Parathyroid adenoma (tissue), 2 donors: Measurements from ENCODE around the gene NDUFB7.
"Not testable (repeated sequence)": the region's sequence is repeated elsewhere in the genome, so short reads cannot be mapped to it uniquely, and the experiment has no call there.

Experiments
- H2AFZ ChIP-seq: fragments of 300-600 bp; sonication (generic); one replicate; pipeline ENCODE4 v1.7.0; 2017; ENCODE audit warnings: antibody characterized with exemption, mild to moderate bottlenecking
- H3K27ac ChIP-seq: fragments of 300-600 bp; sonication (generic); one replicate; pipeline ENCODE4 v1.7.0; 2017
- H3K27me3 ChIP-seq: fragments of 300-600 bp; sonication (generic); one replicate; pipeline ENCODE4 v1.7.0; 2017; ENCODE audit warnings: low read length; ENCODE audit not compliant: control insufficient read depth, insufficient read depth
- H3K36me3 ChIP-seq: fragments of 300-600 bp; sonication (generic); one replicate; pipeline ENCODE4 v1.7.0; 2017; ENCODE audit warnings: low read length; ENCODE audit not compliant: control insufficient read depth, insufficient read depth
- H3K4me1 ChIP-seq: fragments of 300-600 bp; sonication (generic); one replicate; pipeline ENCODE4 v1.7.0; 2017; ENCODE audit warnings: control low read depth
- H3K4me2 ChIP-seq: fragments of 300-600 bp; sonication (generic); one replicate; pipeline ENCODE4 v1.7.0; 2017; ENCODE audit warnings: low read length
- H3K4me3 ChIP-seq: fragments of 300-600 bp; sonication (generic); one replicate; pipeline ENCODE4 v1.7.0; 2017; ENCODE audit warnings: low read depth, low read length
- H3K79me2 ChIP-seq: fragments of 300-600 bp; sonication (generic); one replicate; pipeline ENCODE4 v1.7.0; 2017; ENCODE audit warnings: control low read depth
- H3K9ac ChIP-seq: fragments of 300-600 bp; sonication (generic); one replicate; pipeline ENCODE4 v1.7.0; 2017; ENCODE audit warnings: mild to moderate bottlenecking
- H3K9me3 ChIP-seq: fragments of 300-600 bp; sonication (generic); one replicate; pipeline ENCODE4 v1.7.0; 2017; ENCODE audit warnings: low read length; ENCODE audit not compliant: control insufficient read depth
- CTCF ChIP-seq: fragments of 300-600 bp; sonication (generic); IDR thresholded peaks from one replicate; pipeline ENCODE4 v1.7.0; 2017; ENCODE audit warnings: antibody characterized with exemption, mild to moderate bottlenecking
- donor health status: primary hyperparathyroidism.

The NDUFB7 gene

GRCh38 chr19:14565298-14565679 is 6.6 kb downstream of the NDUFB7 start:
- no peak overlapping the region for H3K9ac ChIP-seq
- TF ChIP-seq CTCF, result no peak
- H2AFZ ChIP-seq, result no peak overlapping the region
- H3K27ac ChIP-seq, result no peak overlapping the region
- H3K27me3 ChIP-seq, result no peaks in the 10 kb centered on the region
- no peak overlapping the region for H3K4me2 ChIP-seq
- H3K4me1 ChIP-seq, result peaks cover 28% of the 10 kb centered on the region
- peaks cover 29% of the 10 kb centered on the region for H3K79me2 ChIP-seq
- no peak overlapping the region for H3K4me3 ChIP-seq
- H3K9me3 ChIP-seq, result no peaks in the 10 kb centered on the region
- no peaks in the 10 kb centered on the region for H3K36me3 ChIP-seq

GRCh38 chr19:14564652-14565297 is 7.1 kb downstream of the NDUFB7 start:
- H3K4me3 ChIP-seq, H3K9ac ChIP-seq, H3K36me3 ChIP-seq, H3K27ac ChIP-seq, H3K4me2 ChIP-seq, H2AFZ ChIP-seq, H3K9me3 ChIP-seq, H3K27me3 ChIP-seq: not testable (repeated sequence)
- H3K4me1 ChIP-seq, result peaks cover 31% of the 10 kb centered on the region
- H3K79me2 ChIP-seq, result peaks cover 29% of the 10 kb centered on the region

- no peaks in the 10 kb centered on the region for H3K36me3 ChIP-seq
These were observed 7.7 kb downstream of the NDUFB7 start for GRCh38 chr19:14563989-14564651.

GRCh38 chr19:14563590-14563926 is 8.3 kb downstream of the NDUFB7 start:
- H3K27ac ChIP-seq, result no peak overlapping the region
- H2AFZ ChIP-seq, result no peak overlapping the region
- no peaks in the 10 kb centered on the region for H3K27me3 ChIP-seq
- no peak overlapping the region for H3K4me2 ChIP-seq
- peaks cover 40% of the 10 kb centered on the region for H3K79me2 ChIP-seq
- no peaks in the 10 kb centered on the region for H3K36me3 ChIP-seq
- TF ChIP-seq CTCF, result no peak
- no peak overlapping the region for H3K4me3 ChIP-seq
- no peak overlapping the region for H3K9ac ChIP-seq
- peaks cover 35% of the 10 kb centered on the region for H3K4me1 ChIP-seq
- no peaks in the 10 kb centered on the region for H3K9me3 ChIP-seq

More at GRCh38 chr19:14563989-14564651, 7.7 kb downstream of the NDUFB7 start:
- Histone ChIP-seq H2AFZ (no peak overlapping the region), H3K4me2 (no peak overlapping the region), H3K27ac (no peak overlapping the region), H3K4me3 (no peak overlapping the region), H3K9me3 (no peaks in the 10 kb centered on the region), H3K79me2 (peaks cover 34% of the 10 kb centered on the region), H3K4me1 (peaks cover 35% of the 10 kb centered on the region), H3K9ac (no peak overlapping the region), H3K27me3 (no peaks in the 10 kb centered on the region)
- TF ChIP-seq CTCF, result no peak

GRCh38 chr19:14562660-14563589 is 8.9 kb downstream of the NDUFB7 start:
- no peak overlapping the region for H2AFZ ChIP-seq
- no peaks in the 10 kb centered on the region for H3K9me3 ChIP-seq
- TF ChIP-seq CTCF, result no peak
- peaks cover 43% of the 10 kb centered on the region for H3K79me2 ChIP-seq
- H3K36me3 ChIP-seq, result no peaks in the 10 kb centered on the region
- H3K4me1 ChIP-seq, result peaks cover 35% of the 10 kb centered on the region
- H3K27me3 ChIP-seq, result no peaks in the 10 kb centered on the region
- H3K27ac ChIP-seq, result peak overlapping the region; percentile 96
- H3K4me3 ChIP-seq, result peak overlapping the region; percentile 24
- H3K4me2 ChIP-seq, result peak overlapping the region; percentile 39
- H3K9ac ChIP-seq, result no peak overlapping the region
